NCI-H2196 (cell line): Measurements from ENCODE around the gene C1orf87.

Experiments used
- DNase-seq: peaks from one replicate; lab custom pipeline; 2025; ENCODE audit not compliant: unreplicated experiment; lab: John Stamatoyannopoulos, UW

Gene C1orf87

DNA sequence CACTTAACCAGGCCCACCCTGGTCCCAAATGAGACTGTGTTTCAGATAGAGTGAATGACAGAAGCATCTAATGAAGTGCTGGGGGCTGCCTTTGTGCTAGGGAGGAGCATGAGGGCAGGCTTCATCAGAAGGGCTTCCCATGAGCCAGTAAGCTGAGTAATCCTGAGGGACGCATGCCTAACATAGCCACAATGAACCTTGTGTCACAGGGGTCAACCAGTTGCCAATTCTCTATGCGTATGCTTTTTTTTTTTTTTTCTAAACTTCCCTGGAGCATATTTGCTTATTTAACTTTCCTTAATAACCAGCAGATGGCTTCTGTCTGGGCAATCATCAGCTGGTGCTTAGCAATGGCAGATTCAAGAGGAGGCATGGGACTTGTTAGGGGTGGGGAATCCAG is 121.5 kb downstream of the C1orf87 start:
- DNase-seq = no peak

GRCh38 chr1:59949648-59950047 is 123.9 kb downstream of the C1orf87 start:
- no peak for DNase-seq

DNA sequence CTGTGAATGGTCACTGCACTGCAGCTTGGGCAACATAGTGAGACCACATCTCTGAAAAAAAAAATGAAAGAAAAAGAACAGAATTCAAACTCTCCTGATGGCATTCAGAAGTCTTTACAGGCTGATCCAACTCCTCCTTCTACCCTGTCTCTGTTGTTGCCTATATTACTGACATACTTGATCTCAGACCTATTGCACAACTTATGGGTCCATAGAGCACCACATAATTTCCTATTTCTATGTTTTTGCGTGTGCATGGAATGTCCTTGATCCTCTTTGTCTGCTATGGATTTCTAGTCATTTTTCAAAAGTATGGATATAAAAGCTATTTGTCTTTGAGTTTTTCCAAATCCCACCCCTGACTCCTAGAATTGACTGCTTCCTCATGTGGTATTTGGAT is 124.6 kb downstream of the C1orf87 start:
- DNase-seq = no peak

DNA sequence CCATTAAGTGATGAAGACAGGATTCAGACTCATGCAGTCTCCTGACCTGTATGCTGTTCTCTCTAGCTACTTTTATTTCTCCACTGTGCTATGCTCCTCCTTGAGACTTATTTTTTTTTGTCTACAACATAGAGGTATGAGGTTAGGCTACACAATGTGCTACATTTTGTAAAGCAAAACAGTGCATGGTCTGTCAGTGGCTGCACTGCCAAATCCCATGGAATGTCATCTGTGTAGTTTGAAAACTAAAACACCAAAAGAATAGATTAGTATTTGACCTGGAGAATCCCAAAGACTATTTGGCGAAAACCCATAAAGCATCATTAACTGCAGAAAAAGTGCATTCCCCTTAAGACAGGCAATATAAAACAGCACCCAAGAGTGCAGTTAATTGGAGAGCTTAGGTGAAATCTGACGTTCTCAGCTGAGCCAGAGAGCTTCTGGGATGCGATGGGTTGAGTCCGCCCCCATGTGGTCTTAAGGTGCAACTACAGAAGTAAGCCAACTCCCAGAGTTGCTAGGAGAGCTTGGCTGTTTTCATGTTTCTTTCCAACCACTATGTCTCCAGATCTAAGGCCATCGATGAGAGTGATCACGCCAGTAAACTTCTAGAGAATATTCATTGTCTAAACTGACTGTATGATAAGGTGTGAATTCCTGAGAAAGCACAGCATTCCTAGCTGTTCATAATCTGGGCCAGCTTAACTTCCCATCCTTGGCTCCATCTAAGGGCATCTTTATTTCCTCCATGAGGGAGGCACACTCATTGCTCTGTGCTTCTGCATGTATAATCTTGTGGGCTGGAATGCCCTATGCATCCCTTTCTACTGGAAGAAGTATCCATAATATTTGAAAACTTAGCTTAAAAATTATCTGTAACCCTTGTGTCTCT is 126.3 kb downstream of the C1orf87 start:
- peak; percentile 79 for DNase-seq

DNA sequence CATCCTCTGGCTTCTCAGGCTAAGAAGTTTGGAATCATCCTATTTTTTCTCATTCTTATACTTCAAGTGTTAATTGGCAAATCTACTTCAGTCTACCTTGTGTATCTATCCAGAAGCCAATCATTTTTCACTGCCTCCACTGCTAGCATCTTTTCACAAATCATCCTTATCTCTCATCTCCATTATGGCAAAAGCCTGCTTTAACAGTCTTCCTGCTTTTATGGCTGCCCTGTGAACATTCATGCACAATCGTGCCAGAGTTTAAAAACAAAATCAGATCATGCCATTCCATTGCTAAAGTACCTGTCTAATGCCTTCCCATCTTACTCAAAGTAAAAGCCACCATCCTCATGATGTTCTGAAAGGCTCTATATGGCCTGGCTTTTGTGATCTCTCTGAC is 127.8 kb downstream of the C1orf87 start:
- DNase-seq = no peak
